ENCODE measurements around the gene MAP2K5. TPM values are rescaled to one million over a fixed set of nuclear protein-coding genes. Genes with fewer than 3 reads are reported as not detected.

MAP2K5 gene
- total RNA-seq, 2 donors from 2014 or later: 7.4 to 10.2 TPM

DNA sequence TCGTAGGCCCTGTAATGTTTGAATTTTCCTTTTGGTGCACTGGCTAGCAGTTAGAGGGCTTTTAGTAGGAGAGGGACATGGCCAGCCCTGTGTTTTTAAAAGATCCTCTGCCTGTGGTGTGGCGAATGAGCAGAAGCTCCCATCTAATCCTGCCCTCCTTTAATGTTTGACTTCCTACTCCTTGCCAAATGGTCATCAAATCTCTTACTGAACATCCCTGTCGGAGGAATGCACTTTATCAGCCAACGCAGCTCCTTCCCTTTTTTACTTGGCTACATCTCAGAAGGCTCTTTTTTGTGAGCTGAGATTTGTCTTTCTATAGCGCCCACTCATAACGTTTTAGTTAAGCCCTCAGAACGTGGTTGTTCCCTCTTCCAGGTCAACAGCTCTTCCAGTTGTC is 44.8 kb downstream of the MAP2K5 start:
- peaks cover 17% of the 10 kb centered on the region for H3K36me3 ChIP-seq

GRCh38 chr15:67587754-67588153 is 45.3 kb downstream of the MAP2K5 start:
- Histone ChIP-seq H3K9me3 (no peaks in the 10 kb centered on the region), H3K27me3 (replicated peaks; ENCODE audit: insufficient read depth) (no peaks in the 10 kb centered on the region), H3K27ac (no peak overlapping the region), H3K36me3 (peaks cover 17% of the 10 kb centered on the region), H3K4me3 (no peak overlapping the region), H3K4me1 (ENCODE audit: control insufficient read depth in 1 of 2, low read depth in 2 of 2) (no peaks in the 10 kb centered on the region)
- ATAC-seq (ENCODE audit: insufficient number of reproducible peaks, low FRiP score, low read depth): no peak
- TF ChIP-seq, protein P1, sequence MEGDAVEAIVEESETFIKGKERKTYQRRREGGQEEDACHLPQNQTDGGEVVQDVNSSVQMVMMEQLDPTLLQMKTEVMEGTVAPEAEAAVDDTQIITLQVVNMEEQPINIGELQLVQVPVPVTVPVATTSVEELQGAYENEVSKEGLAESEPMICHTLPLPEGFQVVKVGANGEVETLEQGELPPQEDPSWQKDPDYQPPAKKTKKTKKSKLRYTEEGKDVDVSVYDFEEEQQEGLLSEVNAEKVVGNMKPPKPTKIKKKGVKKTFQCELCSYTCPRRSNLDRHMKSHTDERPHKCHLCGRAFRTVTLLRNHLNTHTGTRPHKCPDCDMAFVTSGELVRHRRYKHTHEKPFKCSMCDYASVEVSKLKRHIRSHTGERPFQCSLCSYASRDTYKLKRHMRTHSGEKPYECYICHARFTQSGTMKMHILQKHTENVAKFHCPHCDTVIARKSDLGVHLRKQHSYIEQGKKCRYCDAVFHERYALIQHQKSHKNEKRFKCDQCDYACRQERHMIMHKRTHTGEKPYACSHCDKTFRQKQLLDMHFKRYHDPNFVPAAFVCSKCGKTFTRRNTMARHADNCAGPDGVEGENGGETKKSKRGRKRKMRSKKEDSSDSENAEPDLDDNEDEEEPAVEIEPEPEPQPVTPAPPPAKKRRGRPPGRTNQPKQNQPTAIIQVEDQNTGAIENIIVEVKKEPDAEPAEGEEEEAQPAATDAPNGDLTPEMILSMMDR (IDR thresholded peaks at IDR 0.05): no peak
- DNase-seq (ENCODE audit: low spot score): no peak

More for the DNA sequence above, 44.8 kb downstream of the MAP2K5 start:
- TF ChIP-seq, protein P1 (IDR thresholded peaks at IDR 0.05): no peak
- H3K27ac ChIP-seq: no peak overlapping the region
- no peaks in the 10 kb centered on the region for H3K9me3 ChIP-seq
- H3K27me3 ChIP-seq (replicated peaks; ENCODE audit: insufficient read depth): no peaks in the 10 kb centered on the region
- DNase-seq (ENCODE audit: low spot score) (no peak), ATAC-seq (ENCODE audit: insufficient number of reproducible peaks, low FRiP score, low read depth) (no peak)
- H3K4me3 ChIP-seq: no peak overlapping the region
- no peaks in the 10 kb centered on the region for H3K4me1 ChIP-seq (ENCODE audit: control insufficient read depth in 1 of 2, low read depth in 2 of 2)

DNA sequence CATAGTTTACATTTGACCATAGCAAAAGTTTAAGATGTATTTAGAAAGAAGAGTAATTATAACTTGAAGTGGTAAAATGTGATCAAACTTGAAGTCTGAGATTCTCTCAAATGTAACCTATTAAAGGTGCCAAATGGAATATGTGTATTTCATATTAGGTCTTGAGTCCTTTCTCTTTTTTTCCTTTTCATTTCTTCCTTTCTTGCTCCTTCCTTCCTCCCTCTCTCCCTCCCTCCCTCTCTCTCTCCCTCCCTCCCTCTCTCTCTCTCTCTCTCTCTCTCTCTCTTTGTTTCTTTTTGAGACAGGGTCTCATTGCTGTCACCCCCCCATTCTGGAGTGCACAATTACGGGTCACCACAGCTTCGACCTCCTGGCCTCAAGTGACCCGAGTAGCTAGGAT is 47.7 kb downstream of the MAP2K5 start:
- no peak overlapping the region for H3K27ac ChIP-seq
- no peak for DNase-seq (ENCODE audit: low spot score)
- no peak for ATAC-seq (ENCODE audit: insufficient number of reproducible peaks, low FRiP score, low read depth)
- H3K36me3 ChIP-seq: peaks cover 17% of the 10 kb centered on the region
- TF ChIP-seq, protein P1 (IDR thresholded peaks at IDR 0.05): no peak
- no peaks in the 10 kb centered on the region for H3K4me1 ChIP-seq (ENCODE audit: control insufficient read depth in 1 of 2, low read depth in 2 of 2)
- H3K9me3 ChIP-seq: no peaks in the 10 kb centered on the region
- no peak overlapping the region for H3K4me3 ChIP-seq
- no peaks in the 10 kb centered on the region for H3K27me3 ChIP-seq (replicated peaks; ENCODE audit: insufficient read depth)

DNA sequence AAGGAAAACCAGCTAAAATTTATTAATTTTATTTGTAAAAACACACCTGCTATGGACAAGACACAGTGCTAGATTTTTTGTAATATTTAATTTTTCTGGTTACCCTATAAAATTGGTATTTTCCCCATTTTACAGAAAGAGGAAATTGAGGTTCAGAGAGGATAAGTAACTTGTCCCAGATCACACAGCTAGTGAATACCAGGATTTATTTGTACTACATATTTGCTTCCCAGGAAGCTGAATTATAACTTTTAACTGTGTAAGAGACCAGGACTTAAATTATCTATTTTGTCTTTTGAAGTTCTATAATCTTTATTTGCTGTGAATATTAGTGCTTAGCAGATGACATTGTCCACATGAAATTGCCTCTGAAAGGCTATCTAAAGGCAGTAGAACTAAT is 49.7 kb downstream of the MAP2K5 start:
- TF ChIP-seq, protein P1 (IDR thresholded peaks at IDR 0.05): no peak
- no peak overlapping the region for H3K27ac ChIP-seq
- no peaks in the 10 kb centered on the region for H3K9me3 ChIP-seq
- no peak overlapping the region for H3K4me3 ChIP-seq
- DNase-seq (ENCODE audit: low spot score) (no peak), ATAC-seq (ENCODE audit: insufficient number of reproducible peaks, low FRiP score, low read depth) (no peak)
- H3K36me3 ChIP-seq: peaks cover 13% of the 10 kb centered on the region
- H3K4me1 ChIP-seq (ENCODE audit: control insufficient read depth in 1 of 2, low read depth in 2 of 2): no peaks in the 10 kb centered on the region
- no peaks in the 10 kb centered on the region for H3K27me3 ChIP-seq (replicated peaks; ENCODE audit: insufficient read depth)

DNA sequence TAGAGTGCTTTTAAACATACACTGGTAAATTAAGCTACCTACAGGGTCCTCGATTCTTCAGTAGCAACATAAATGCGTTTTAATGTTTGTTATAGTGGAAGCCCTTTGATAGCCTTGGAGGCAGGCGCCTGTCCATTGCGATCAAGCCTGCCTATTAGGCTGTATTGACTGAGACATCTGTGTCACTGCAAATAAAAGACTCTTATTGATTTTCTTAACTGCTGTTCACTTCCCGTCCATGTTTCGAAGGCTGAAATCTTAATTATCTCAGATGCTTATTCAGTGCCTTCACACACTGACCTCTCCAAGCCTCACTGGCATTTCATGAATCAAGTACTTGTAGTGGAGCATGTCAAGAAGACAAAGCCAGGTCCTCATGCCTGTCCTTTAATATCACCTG is 51.1 kb downstream of the MAP2K5 start:
- Histone ChIP-seq H3K4me1 (ENCODE audit: control insufficient read depth in 1 of 2, low read depth in 2 of 2) (no peaks in the 10 kb centered on the region), H3K27me3 (replicated peaks; ENCODE audit: insufficient read depth) (no peaks in the 10 kb centered on the region), H3K27ac (no peak overlapping the region), H3K9me3 (no peaks in the 10 kb centered on the region), H3K4me3 (no peak overlapping the region), H3K36me3 (peaks cover under 1% of the 10 kb centered on the region)
- DNase-seq (ENCODE audit: low spot score): no peak
- TF ChIP-seq, protein P1 (IDR thresholded peaks at IDR 0.05): no peak
- no peak for ATAC-seq (ENCODE audit: insufficient number of reproducible peaks, low FRiP score, low read depth)
